ENCODE data around the gene LRRC52.
"Not testable (repeated sequence)": the region's sequence is repeated elsewhere in the genome, so short reads cannot be mapped to it uniquely, and the experiment has no call there.

LRRC52 gene

GRCh38 chr1:165586398-165586797 lies 42.6 kb downstream of the LRRC52 start:
- no peak overlapping the region for H3K27ac ChIP-seq
- TF ChIP-seq CTCF (conservative IDR thresholded peaks at IDR 0.05) (no peak), ZFX (IDR thresholded peaks at IDR 0.05) (no peak)

- not testable (repeated sequence) for H3K27ac ChIP-seq
These were observed 47.6 kb downstream of the LRRC52 start for GRCh38 chr1:165591391-165591790.

- TF ChIP-seq CTCF (conservative IDR thresholded peaks at IDR 0.05) = peak; percentile 95
- TF ChIP-seq ZFX (IDR thresholded peaks at IDR 0.05) = no peak
- no peak overlapping the region for H3K27ac ChIP-seq
These were observed 49.4 kb downstream of the LRRC52 start for GRCh38 chr1:165592945-165593823.

- TF ChIP-seq CTCF (conservative IDR thresholded peaks at IDR 0.05) = no peak
- TF ChIP-seq ZFX (IDR thresholded peaks at IDR 0.05) = no peak
- H3K27ac ChIP-seq = no peak overlapping the region
These were observed 51.6 kb downstream of the LRRC52 start for GRCh38 chr1:165595246-165595938.

GRCh38 chr1:165597883-165598675 lies 54.3 kb downstream of the LRRC52 start:
- TF ChIP-seq ZFX (IDR thresholded peaks at IDR 0.05) = no peak
- no peak for TF ChIP-seq CTCF (conservative IDR thresholded peaks at IDR 0.05)
- peak overlapping the region; percentile 64 for H3K27ac ChIP-seq

- TF ChIP-seq CTCF (conservative IDR thresholded peaks at IDR 0.05) (no peak), ZFX (IDR thresholded peaks at IDR 0.05) (no peak)
- H3K27ac ChIP-seq = peak overlapping the region; percentile 64
These were observed 54.9 kb downstream of the LRRC52 start for GRCh38 chr1:165598676-165599059.

GRCh38 chr1:165600793-165601192 lies 57.0 kb downstream of the LRRC52 start:
- no peak for TF ChIP-seq CTCF (conservative IDR thresholded peaks at IDR 0.05)
- TF ChIP-seq ZFX (IDR thresholded peaks at IDR 0.05) = no peak
- no peak overlapping the region for H3K27ac ChIP-seq

Data from C4-2B (cell line).